Astrocyte of the spinal cord (primary cell): ENCODE data around the gene ZMYND10.

ENCODE experiments used
- DNase-seq: peaks from one replicate; pipeline ENCODE4 v3.0.0; 2011; ENCODE audit warnings: low read depth, low spot score
- H3K4me3 ChIP-seq: 2 replicates; pipeline ENCODE4 v1.5.1; 2011; ENCODE audit warnings: low read depth, mild to moderate bottlenecking, low read length, moderate library complexity
- CTCF ChIP-seq: IDR thresholded peaks from 2 replicates; pipeline ENCODE4 v1.5.1; 2012; ENCODE audit warnings: low read depth, mild to moderate bottlenecking, low read length, inconsistent platforms
- in situ Hi-C: cut with HindIII; loops from 2 replicates; pipeline ENCODE4 v1.10.0; 2017; ENCODE audit warnings: low sequenced_read_pairs

ZMYND10 gene

GRCh38 chr3:50354850-50355249 lies 9.3 kb upstream of the ZMYND10 start:
- in situ Hi-C loops = no loop called here
- no peak overlapping the region for H3K4me3 ChIP-seq
- TF ChIP-seq CTCF = no peak
- no peak for DNase-seq

GRCh38 chr3:50354186-50354764 lies 8.7 kb upstream of the ZMYND10 start:
- no peak for TF ChIP-seq CTCF
- no peak for DNase-seq
- no peak overlapping the region for H3K4me3 ChIP-seq
- in situ Hi-C loops = no loop called here

GRCh38 chr3:50353245-50354004 lies 7.9 kb upstream of the ZMYND10 start:
- in situ Hi-C loops = no loop called here
- no peak overlapping the region for H3K4me3 ChIP-seq
- no peak for TF ChIP-seq CTCF

GRCh38 chr3:50352781-50353180 lies 7.2 kb upstream of the ZMYND10 start:
- in situ Hi-C loops = no loop called here
- no peak for DNase-seq
- H3K4me3 ChIP-seq = no peak overlapping the region
- peak; percentile 39 for TF ChIP-seq CTCF

More at GRCh38 chr3:50353245-50354004, 7.9 kb upstream of the ZMYND10 start:
- no peak for DNase-seq

GRCh38 chr3:50351323-50351697 lies 5.8 kb upstream of the ZMYND10 start:
- in situ Hi-C loops = no loop called here
- peak overlapping the region; percentile 94 for H3K4me3 ChIP-seq
- no peak for DNase-seq
- TF ChIP-seq CTCF = no peak

- no peak for TF ChIP-seq CTCF
- H3K4me3 ChIP-seq = peak within 1 kb of the TSS; percentile 94
- peak; percentile 93 for DNase-seq
- in situ Hi-C loops = no loop called here
These were observed 5.2 kb upstream of the ZMYND10 start, which contains the start of the genes CYB561D2 and NPRL2 for GRCh38 chr3:50350527-50351322. Gene CYB561D2 (plus strand): TSS chr3:50350862. CDS start chr3:50351434, 572 bp downstream. Gene NPRL2 (minus strand): TSS chr3:50350775. CDS start chr3:50350652, 123 bp downstream.
